HCT116 (cell line): Measurements from ENCODE around the gene NCBP1. TPM values are rescaled to one million over a fixed set of nuclear protein-coding genes. Genes with fewer than 3 reads are reported as not detected.

Experiments
- ATAC-seq: fragments of 200-7000 bp; cut with Tn5 transposase; 2 replicates; pipeline ENCODE4 v1.9.1; 2020; ENCODE audit warnings: mild to moderate bottlenecking, moderate library complexity
- BruUV-seq: library from RNA; stranded (reverse); fragments of 400-500 nt; replicated peaks from 2 replicates; lab custom pipeline; 2021; lab: Mats Ljungman, UMichigan
- CTCF ChIA-PET: fragments of 300-600 bp; sonication (Branson Sonifier 250); formaldehyde crosslinking; loops from one replicate; lab custom pipeline; 2021; ENCODE audit warnings: antibody characterized with exemption; lab: Charles Lee
- POLR2A ChIA-PET: fragments of 300-600, 350-600 bp; sonication (Branson Sonifier 250); formaldehyde crosslinking; loops from one replicate; lab custom pipeline; 2021; ENCODE audit warnings: antibody characterized with exemption; lab: Charles Lee
- RAD21 ChIA-PET, 2 experiments: fragments of 300-600 bp; sonication (Branson Sonifier 250); formaldehyde crosslinking; loops; one replicate each; lab custom pipeline; 2023; ENCODE audit warnings: low total read pairs in 2 of 2; ENCODE audit not compliant: uncharacterized antibody in 2 of 2, unreplicated experiment in 2 of 2, low non-redundant PET in 1 of 2; lab: Charles Lee
- DNase-seq: peaks from one replicate; pipeline ENCODE4 v3.0.0-alpha.2; 2010; ENCODE audit warnings: low read depth, low spot score
- H2AFZ ChIP-seq: fragments of 200-600 bp; shearing (Covaris generic), sonication (generic); 2 replicates; pipeline ENCODE4 v1.6.1; 2017; ENCODE audit warnings: low read depth, mixed run types, mixed read lengths, antibody characterized with exemption, low read length; ENCODE audit not compliant: poor library complexity, severe bottlenecking
- H3K27ac ChIP-seq: 2 replicates; pipeline ENCODE4 v1.5.1; 2012; ENCODE audit warnings: low read depth, low read length
- H3K27me3 ChIP-seq: fragments of 200-600 bp; sonication (generic); 2 replicates; pipeline ENCODE4 v1.6.1; 2016; ENCODE audit warnings: mixed run types, low read length, mixed read lengths; ENCODE audit not compliant: insufficient read depth
- H3K36me3 ChIP-seq, 2 experiments: fragments of 200-500 bp in 1 of 2; fragments of 200-600 bp in 1 of 2; sonication (Bioruptor generic) in 1 of 2; sonication (generic) in 1 of 2; 2 replicates each; pipeline versions ENCODE4 v1.5.1 to v1.6.1; 2014 to 2016; ENCODE audit warnings: low read length in 2 of 2, inconsistent platforms in 1 of 2, mixed read lengths in 1 of 2, mixed run types in 1 of 2; ENCODE audit not compliant: insufficient read depth in 2 of 2, control insufficient read depth in 1 of 2
- H3K4me1 ChIP-seq, 2 experiments: fragments of 200-600 bp in 1 of 2; sonication (generic) in 1 of 2; 2 replicates each; pipeline versions ENCODE4 v1.5.1 to v1.6.1; 2012 to 2017; ENCODE audit warnings: low read length in 2 of 2, inconsistent platforms in 1 of 2, mild to moderate bottlenecking in 1 of 2, mixed read lengths in 1 of 2, mixed run types in 1 of 2, moderate library complexity in 1 of 2; ENCODE audit not compliant: insufficient read depth in 2 of 2, control insufficient read depth in 1 of 2
- H3K4me2 ChIP-seq: fragments of 200-600 bp; sonication (generic); 2 replicates; pipeline ENCODE4 v1.6.1; 2017; ENCODE audit warnings: mixed run types, low read length, mixed read lengths
- H3K4me3 ChIP-seq, 2 experiments: fragments of 200-600 bp in 1 of 2; sonication (generic) in 1 of 2; replicated peaks in 1 of 2; 2 replicates each; pipeline ENCODE4 v1.5.1; 2011 to 2016; ENCODE audit warnings: low read length in 2 of 2, control low read depth in 1 of 2, low read depth in 1 of 2, mild to moderate bottlenecking in 1 of 2, mixed read lengths in 1 of 2, mixed run types in 1 of 2
- H3K79me2 ChIP-seq: fragments of 200-600 bp; sonication (generic); 2 replicates; pipeline ENCODE4 v1.6.1; 2017; ENCODE audit warnings: mild to moderate bottlenecking, mixed run types, low read length, moderate library complexity, mixed read lengths; ENCODE audit not compliant: insufficient read depth
- H3K9ac ChIP-seq: fragments of 200-600 bp; sonication (generic); 2 replicates; pipeline ENCODE4 v1.6.1; 2016; ENCODE audit warnings: low read length, mixed read lengths
- H3K9me2 ChIP-seq: fragments of 200-600 bp; sonication (generic), shearing (Covaris generic); 2 replicates; pipeline ENCODE4 v1.6.1; 2017; ENCODE audit warnings: mixed run types, mild to moderate bottlenecking, moderate library complexity; ENCODE audit not compliant: insufficient read depth
- H3K9me3 ChIP-seq, 2 experiments: fragments of 200-500 bp in 1 of 2; fragments of 200-600 bp in 1 of 2; sonication (Bioruptor generic) in 1 of 2; sonication (generic) in 1 of 2; 2 replicates each; pipeline ENCODE4 v1.6.1; 2014 to 2017; ENCODE audit warnings: low read length in 2 of 2, mixed read lengths in 2 of 2, inconsistent platforms in 1 of 2, low read depth in 1 of 2, mild to moderate bottlenecking in 1 of 2, mixed run types in 1 of 2, moderate library complexity in 1 of 2; ENCODE audit not compliant: control insufficient read depth in 1 of 2, insufficient read depth in 1 of 2
- H4K20me1 ChIP-seq: fragments of 200-600 bp; sonication (generic), shearing (Covaris generic); 2 replicates; pipeline ENCODE4 v1.6.1; 2017; ENCODE audit warnings: mixed run types, mild to moderate bottlenecking, moderate library complexity; ENCODE audit not compliant: insufficient read depth
- CEBPB ChIP-seq: IDR thresholded peaks from 2 replicates; pipeline ENCODE4 v1.6.1; 2012; ENCODE audit warnings: low read depth
- CTCF ChIP-seq, 3 experiments: fragments of 200-600 bp in 1 of 3; sonication (generic) in 1 of 3; IDR thresholded peaks in 2 of 3; conservative IDR thresholded peaks in 1 of 3; 2 replicates each; pipeline ENCODE4 v1.5.1; 2012 to 2017; ENCODE audit warnings: low read depth in 2 of 3, low read length in 2 of 3, antibody characterized with exemption in 1 of 3, borderline replicate concordance in 1 of 3, control low read depth in 1 of 3, mild to moderate bottlenecking in 1 of 3, mixed read lengths in 1 of 3, mixed run types in 1 of 3, moderate library complexity in 1 of 3; ENCODE audit not compliant: insufficient read depth in 1 of 3
- EGR1 ChIP-seq: IDR thresholded peaks from 2 replicates; pipeline ENCODE4 v1.6.1; 2012; ENCODE audit warnings: low read depth
- EZH2phosphoT487 ChIP-seq: fragments of 200-600 bp; IDR thresholded peaks from 2 replicates; pipeline ENCODE4 v1.6.1; 2018; ENCODE audit warnings: antibody characterized with exemption, borderline replicate concordance
- JUND ChIP-seq: IDR thresholded peaks from 2 replicates; pipeline ENCODE4 v1.6.1; 2012
- MAX ChIP-seq: IDR thresholded peaks from 2 replicates; pipeline ENCODE4 v1.6.1; 2012
- RAD21 ChIP-seq: IDR thresholded peaks from 2 replicates; pipeline ENCODE4 v1.6.1; 2012; ENCODE audit warnings: low read depth, mild to moderate bottlenecking
- SRF ChIP-seq: IDR thresholded peaks from 2 replicates; pipeline ENCODE4 v1.6.1; 2012; ENCODE audit warnings: low read depth
- TCF7L2 ChIP-seq: IDR thresholded peaks from 2 replicates; pipeline ENCODE4 v1.7.0; 2011; ENCODE audit warnings: borderline replicate concordance, inconsistent platforms; ENCODE audit not compliant: insufficient read depth, insufficient read length; ENCODE audit errors: extremely low read depth
- ZFX ChIP-seq: fragments of 450-650 bp; IDR thresholded peaks from 2 replicates; pipeline ENCODE4 v1.6.1; 2017
- ZNF274 ChIP-seq: fragments of 200-500 bp; sonication (Bioruptor generic); IDR thresholded peaks from 2 replicates; pipeline ENCODE4 v1.6.1; 2014; ENCODE audit warnings: mild to moderate bottlenecking, low read depth, low read length, inconsistent platforms
- intact Hi-C: fragments of 100-400 bp; cut with micrococcal nuclease; formaldehyde crosslinking; loops from 2 replicates; pipeline ENCODE4 v1.10.0; 2022
- total RNA-seq: library from RNA; stranded (reverse); gene quantifications from one replicate; pipeline ENCODE4 v1.2.1, GENCODE V29; 2021; ENCODE audit not compliant: unreplicated experiment
- TF ChIP-seq, protein P1 (sequence below): IDR thresholded peaks from 2 replicates; pipeline ENCODE4 v1.6.1; 2011; ENCODE audit warnings: mild to moderate bottlenecking, low read length, moderate library complexity; ENCODE audit not compliant: insufficient replicate concordance; ENCODE audit errors: extremely low read depth
- TF ChIP-seq, protein P2 (sequence below): IDR thresholded peaks from 2 replicates; pipeline ENCODE4 v1.6.1; 2012

The NCBP1 gene
- total RNA-seq, 1 experiment from 2014 or later = 32.9 TPM

- ChIA-PET POLR2A (no interaction called here), CTCF (interaction anchor here (0.9 kb wide), 1 partner anchor 9 kb away, joined by 3 read pairs; no protein-coding TSS in a partner anchor), RAD21 (no interaction called here)
- BruUV-seq = no TSS peak
- Histone ChIP-seq H3K36me3 (peaks cover 61 to 64% of the 10 kb centered on the region in 2 experiments; a peak in 3 of 4 replicates), H2AFZ (no peak overlapping the region), H3K27me3 (no peaks in the 10 kb centered on the region), H3K9me3 (no peaks in the 10 kb centered on the region), H3K79me2 (peaks cover 64% of the 10 kb centered on the region), H3K9me2 (no peaks in the 10 kb centered on the region), H3K4me2 (no peak overlapping the region), H3K4me1 (no peaks in the 10 kb centered on the region), H3K9ac (no peak overlapping the region), H4K20me1 (peaks cover 5% of the 10 kb centered on the region; the same call in 1 of the 2 replicates), H3K27ac (no peak overlapping the region), H3K4me3 (no peak overlapping the region)
- no peak for DNase-seq
- ATAC-seq = no peak
- intact Hi-C loops = no loop called here
- TF ChIP-seq, protein P1, sequence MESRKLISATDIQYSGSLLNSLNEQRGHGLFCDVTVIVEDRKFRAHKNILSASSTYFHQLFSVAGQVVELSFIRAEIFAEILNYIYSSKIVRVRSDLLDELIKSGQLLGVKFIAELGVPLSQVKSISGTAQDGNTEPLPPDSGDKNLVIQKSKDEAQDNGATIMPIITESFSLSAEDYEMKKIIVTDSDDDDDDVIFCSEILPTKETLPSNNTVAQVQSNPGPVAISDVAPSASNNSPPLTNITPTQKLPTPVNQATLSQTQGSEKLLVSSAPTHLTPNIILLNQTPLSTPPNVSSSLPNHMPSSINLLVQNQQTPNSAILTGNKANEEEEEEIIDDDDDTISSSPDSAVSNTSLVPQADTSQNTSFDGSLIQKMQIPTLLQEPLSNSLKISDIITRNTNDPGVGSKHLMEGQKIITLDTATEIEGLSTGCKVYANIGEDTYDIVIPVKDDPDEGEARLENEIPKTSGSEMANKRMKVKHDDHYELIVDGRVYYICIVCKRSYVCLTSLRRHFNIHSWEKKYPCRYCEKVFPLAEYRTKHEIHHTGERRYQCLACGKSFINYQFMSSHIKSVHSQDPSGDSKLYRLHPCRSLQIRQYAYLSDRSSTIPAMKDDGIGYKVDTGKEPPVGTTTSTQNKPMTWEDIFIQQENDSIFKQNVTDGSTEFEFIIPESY = no peak
- TF ChIP-seq, protein P2, sequence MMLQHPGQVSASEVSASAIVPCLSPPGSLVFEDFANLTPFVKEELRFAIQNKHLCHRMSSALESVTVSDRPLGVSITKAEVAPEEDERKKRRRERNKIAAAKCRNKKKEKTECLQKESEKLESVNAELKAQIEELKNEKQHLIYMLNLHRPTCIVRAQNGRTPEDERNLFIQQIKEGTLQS = no peak
- TF ChIP-seq ZFX = no peak
- TF ChIP-seq EZH2phosphoT487 = no peak
- TF ChIP-seq MAX = no peak
- no peak for TF ChIP-seq TCF7L2
- TF ChIP-seq ZNF274 = no peak
- TF ChIP-seq CTCF (IDR thresholded peaks at IDR 0.05 in 2 of 3, conservative IDR thresholded peaks at IDR 0.05 in 1 of 3; ENCODE audit: borderline replicate concordance in 1 of 3, insufficient read depth in 1 of 3, low read depth in 2 of 3, low read length in 2 of 3) = no peak
- TF ChIP-seq EGR1 = no peak
- no peak for TF ChIP-seq CEBPB
- no peak for TF ChIP-seq SRF
- no peak for TF ChIP-seq JUND
- no peak for TF ChIP-seq RAD21
These were observed 14.4 kb downstream of the NCBP1 start for GRCh38 chr9:97647996-97648395.
